ENCODE measurements around the gene AQP3. TPM values are rescaled to one million over a fixed set of nuclear protein-coding genes. Genes with fewer than 3 reads are reported as not detected.

The AQP3 gene
- total and polyA plus RNA-seq, 2 of the 13 experiments (the other 11 are each of a cell fraction or from before 2014, with no cell fraction given): 1.4 to 5.5 TPM

DNA sequence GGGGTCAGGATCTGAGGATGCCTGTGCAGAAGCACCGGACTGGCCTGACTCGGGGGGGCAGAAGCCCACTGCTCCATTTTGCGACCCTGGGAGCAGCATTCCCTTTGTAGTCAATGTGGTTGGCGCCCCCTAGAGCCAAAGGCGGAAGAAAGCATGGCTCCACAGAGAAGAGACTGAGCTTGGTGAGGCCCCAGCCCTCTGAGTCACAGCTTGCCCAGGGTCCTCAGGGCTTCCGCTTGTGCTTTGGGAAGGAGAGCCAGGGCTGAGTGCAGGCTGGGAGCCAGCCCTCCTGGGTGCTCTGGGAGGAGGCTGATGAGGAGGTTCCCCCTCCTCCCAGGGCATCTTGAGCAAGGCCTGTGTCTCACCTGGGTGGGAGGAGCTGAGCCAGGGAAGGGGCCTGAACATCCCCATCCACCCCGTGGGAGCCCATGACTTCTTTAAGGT lies 5.5 kb upstream of the AQP3 start (continued):
- TF ChIP-seq CBX5 (CRISPR knock-in tag; IDR thresholded peaks at IDR 0.05; ENCODE audit: borderline replicate concordance): no peak; the same call in 1 of the 2 replicates
- no peak for TF ChIP-seq FOXA1 (IDR thresholded peaks at IDR 0.05)
- no peak for TF ChIP-seq FOXA1 (CRISPR knock-in tag; IDR thresholded peaks at IDR 0.05)
- TF ChIP-seq, protein P1, sequence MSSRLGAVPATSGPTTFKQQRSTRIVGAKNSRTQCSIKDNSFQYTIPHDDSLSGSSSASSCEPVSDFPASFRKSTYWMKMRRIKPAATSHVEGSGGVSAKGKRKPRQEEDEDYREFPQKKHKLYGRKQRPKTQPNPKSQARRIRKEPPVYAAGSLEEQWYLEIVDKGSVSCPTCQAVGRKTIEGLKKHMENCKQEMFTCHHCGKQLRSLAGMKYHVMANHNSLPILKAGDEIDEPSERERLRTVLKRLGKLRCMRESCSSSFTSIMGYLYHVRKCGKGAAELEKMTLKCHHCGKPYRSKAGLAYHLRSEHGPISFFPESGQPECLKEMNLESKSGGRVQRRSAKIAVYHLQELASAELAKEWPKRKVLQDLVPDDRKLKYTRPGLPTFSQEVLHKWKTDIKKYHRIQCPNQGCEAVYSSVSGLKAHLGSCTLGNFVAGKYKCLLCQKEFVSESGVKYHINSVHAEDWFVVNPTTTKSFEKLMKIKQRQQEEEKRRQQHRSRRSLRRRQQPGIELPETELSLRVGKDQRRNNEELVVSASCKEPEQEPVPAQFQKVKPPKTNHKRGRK (CRISPR knock-in tag; IDR thresholded peaks at IDR 0.05): no peak
- no peak for TF ChIP-seq LCORL (IDR thresholded peaks at IDR 0.05)
- TF ChIP-seq LCORL (CRISPR knock-in tag; IDR thresholded peaks at IDR 0.05): 0 out of 2 replicates have a peak, but pooled peaks have one; percentile 37
- TF ChIP-seq KDM5B (CRISPR knock-in tag; IDR thresholded peaks at IDR 0.05; ENCODE audit: borderline replicate concordance): no peak
- TF ChIP-seq SRSF9 (IDR thresholded peaks at IDR 0.05; ENCODE audit: borderline replicate concordance, insufficient read depth, low read depth, low read length, poor library complexity, severe bottlenecking): no peak
- TF ChIP-seq, protein P2, sequence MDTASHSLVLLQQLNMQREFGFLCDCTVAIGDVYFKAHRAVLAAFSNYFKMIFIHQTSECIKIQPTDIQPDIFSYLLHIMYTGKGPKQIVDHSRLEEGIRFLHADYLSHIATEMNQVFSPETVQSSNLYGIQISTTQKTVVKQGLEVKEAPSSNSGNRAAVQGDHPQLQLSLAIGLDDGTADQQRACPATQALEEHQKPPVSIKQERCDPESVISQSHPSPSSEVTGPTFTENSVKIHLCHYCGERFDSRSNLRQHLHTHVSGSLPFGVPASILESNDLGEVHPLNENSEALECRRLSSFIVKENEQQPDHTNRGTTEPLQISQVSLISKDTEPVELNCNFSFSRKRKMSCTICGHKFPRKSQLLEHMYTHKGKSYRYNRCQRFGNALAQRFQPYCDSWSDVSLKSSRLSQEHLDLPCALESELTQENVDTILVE (CRISPR knock-in tag; IDR thresholded peaks at IDR 0.05): no peak
- TF ChIP-seq, protein P3, sequence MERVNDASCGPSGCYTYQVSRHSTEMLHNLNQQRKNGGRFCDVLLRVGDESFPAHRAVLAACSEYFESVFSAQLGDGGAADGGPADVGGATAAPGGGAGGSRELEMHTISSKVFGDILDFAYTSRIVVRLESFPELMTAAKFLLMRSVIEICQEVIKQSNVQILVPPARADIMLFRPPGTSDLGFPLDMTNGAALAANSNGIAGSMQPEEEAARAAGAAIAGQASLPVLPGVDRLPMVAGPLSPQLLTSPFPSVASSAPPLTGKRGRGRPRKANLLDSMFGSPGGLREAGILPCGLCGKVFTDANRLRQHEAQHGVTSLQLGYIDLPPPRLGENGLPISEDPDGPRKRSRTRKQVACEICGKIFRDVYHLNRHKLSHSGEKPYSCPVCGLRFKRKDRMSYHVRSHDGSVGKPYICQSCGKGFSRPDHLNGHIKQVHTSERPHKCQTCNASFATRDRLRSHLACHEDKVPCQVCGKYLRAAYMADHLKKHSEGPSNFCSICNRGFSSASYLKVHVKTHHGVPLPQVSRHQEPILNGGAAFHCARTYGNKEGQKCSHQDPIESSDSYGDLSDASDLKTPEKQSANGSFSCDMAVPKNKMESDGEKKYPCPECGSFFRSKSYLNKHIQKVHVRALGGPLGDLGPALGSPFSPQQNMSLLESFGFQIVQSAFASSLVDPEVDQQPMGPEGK (CRISPR knock-in tag; IDR thresholded peaks at IDR 0.05): peak; percentile 54; the same call in 1 of the 2 replicates
- TF ChIP-seq ZNF598 (CRISPR knock-in tag; IDR thresholded peaks at IDR 0.05; ENCODE audit: borderline replicate concordance): no peak
- no peak for TF ChIP-seq IKZF1 (IDR thresholded peaks at IDR 0.05)
- TF ChIP-seq, protein P4, sequence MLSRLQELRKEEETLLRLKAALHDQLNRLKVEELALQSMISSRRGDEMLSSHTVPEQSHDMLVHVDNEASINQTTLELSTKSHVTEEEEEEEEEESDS (CRISPR knock-in tag; IDR thresholded peaks at IDR 0.05; ENCODE audit: borderline replicate concordance): no peak
- TF ChIP-seq PITX1 (CRISPR knock-in tag; IDR thresholded peaks at IDR 0.05): 0 out of 2 replicates have a peak, but pooled peaks have one; percentile 21

Measured in HepG2 (cell line).